GM12892 (cell line): ENCODE results near the gene NACC1.

ENCODE experiments used
- POLR2A ChIP-seq: IDR thresholded peaks from 2 replicates; pipeline ENCODE4 v1.6.1; 2011; ENCODE audit warnings: low read depth, low read length, control low read depth
- POLR2AphosphoS5 ChIP-seq: IDR thresholded peaks from 2 replicates; pipeline ENCODE4 v1.6.1; 2011; ENCODE audit warnings: low read depth, low read length, control low read depth

DNA sequence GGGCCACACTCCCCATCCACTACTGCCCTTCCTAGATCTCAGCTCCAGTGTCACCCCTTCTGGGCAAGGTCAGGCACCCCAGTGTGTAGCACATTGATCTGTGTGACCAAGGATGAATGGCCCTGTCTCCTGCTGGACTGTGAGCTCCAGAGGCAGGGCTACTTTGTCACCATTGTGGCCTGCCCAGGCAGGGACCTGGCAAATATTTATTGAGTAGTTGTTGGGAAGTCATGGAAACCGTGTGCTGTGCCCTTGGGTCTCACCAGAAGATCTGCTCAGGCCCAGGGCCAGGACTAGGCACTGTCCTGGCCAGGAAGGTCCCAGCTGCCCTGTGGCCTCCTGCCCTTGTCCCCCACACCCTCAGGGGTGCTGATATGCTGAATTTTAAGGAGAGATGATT lies 10.5 kb downstream of the NACC1 start:
- no peak for TF ChIP-seq POLR2AphosphoS5
- no peak for TF ChIP-seq POLR2A
